AG09319 (cell line): Measurements from ENCODE around the gene SLC35F5.
"Not testable (repeated sequence)": the region's sequence is repeated elsewhere in the genome, so short reads cannot be mapped to it uniquely, and the experiment has no call there.

ENCODE experiments used
- DNase-seq: peaks from one replicate; pipeline ENCODE4 v3.0.0-alpha.2; 2010; ENCODE audit warnings: low read depth; ENCODE audit errors: extremely low read depth
- CTCF ChIP-seq: IDR thresholded peaks from 2 replicates; pipeline ENCODE4 v1.5.1; 2011; ENCODE audit warnings: low read depth, mild to moderate bottlenecking, inconsistent platforms, low read length, moderate library complexity

The SLC35F5 gene

GRCh38 chr2:113676623-113677266 lies 79.7 kb downstream of the SLC35F5 start:
- TF ChIP-seq CTCF, result no peak
- DNase-seq, result no peak

- no peak for DNase-seq
- TF ChIP-seq CTCF, result no peak
Observed at GRCh38 chr2:113675875-113676274, 80.6 kb downstream of the SLC35F5 start.

DNA sequence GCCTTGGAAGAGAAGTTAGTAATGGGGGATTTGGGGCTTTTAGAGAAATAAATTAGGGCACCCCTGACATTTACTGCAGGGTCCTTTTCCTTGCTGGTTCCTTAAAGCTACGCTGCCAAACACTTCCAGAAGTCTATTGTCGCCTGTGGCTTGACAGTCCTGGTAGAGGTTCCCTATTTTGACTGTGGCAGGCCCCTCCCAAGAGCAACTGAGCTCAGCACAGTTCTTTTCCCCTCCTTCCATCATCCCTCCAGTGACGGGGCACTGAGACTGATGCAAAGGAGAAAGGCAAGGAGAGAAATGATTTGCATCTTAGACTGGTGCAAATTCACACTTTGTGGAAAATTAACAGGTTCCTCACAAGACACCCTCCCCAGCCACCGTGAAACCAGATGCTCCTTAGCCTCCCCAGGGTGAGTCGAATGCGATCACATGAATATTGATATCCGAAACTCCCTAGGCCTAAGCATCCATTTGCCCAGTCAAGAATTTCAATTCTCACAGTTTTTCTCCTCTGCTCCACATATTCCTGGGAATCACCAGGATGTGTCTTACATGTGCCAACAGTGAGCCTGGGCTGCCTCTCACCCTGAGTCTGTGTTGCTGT lies 84.0 kb downstream of the SLC35F5 start:
- no peak for TF ChIP-seq CTCF
- no peak for DNase-seq

DNA sequence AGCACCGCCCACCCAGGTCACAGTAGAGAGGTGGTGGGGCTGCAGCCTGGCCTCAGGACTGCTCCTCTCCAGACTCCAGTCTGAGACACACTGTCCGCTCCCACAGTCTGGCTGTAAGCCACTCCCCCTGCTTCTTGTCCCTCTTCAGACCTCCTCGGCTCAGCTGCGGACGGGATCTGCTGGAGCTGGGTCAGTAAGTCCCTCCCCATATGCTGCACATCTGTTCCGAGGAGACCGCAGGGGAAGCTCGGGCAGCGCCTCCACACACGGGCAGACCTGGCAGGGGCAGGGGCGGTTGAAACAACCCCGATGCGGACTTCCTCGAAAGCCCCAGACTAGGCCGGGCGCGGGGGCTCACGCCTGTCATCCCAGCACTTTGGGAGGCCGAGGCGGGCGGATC lies 87.4 kb downstream of the SLC35F5 start:
- DNase-seq, result not testable (repeated sequence)

DNA sequence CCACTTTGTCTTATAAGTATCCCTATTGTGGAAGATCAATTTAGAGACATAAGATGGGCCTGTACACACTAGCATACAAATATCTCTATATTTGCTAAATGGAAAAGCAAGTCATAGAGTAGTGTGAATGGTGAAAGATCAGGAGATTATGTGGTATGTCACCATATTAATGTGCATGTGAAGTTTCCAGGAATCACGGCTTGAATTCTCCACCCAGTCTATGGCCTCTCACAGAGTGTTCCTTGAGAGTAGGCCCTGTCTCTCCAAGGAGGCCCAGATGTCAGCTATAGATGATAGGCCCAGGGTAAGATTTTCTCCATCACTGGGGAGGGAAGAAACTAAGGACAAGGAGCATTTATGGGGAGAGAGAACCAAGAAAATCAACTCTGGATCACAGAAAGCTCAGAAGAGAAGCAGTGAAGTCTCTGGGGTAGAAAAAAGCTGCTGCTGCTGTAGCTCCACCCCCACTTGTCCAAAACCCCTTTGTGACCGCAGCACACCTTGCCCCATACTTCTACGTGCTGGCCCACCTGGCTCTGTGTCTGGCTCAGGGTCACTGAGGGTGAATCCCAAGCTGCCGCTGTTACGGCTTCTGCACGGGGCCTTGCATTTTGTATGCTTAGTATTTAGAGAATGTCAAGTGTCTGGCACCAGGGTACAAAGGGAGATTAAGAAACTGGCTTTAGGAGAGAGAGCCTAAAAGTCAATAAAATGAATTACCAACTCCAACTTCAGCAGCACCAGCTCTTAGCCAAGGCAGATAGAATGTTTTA lies 91.5 kb downstream of the SLC35F5 start:
- not testable (repeated sequence) for DNase-seq

DNA sequence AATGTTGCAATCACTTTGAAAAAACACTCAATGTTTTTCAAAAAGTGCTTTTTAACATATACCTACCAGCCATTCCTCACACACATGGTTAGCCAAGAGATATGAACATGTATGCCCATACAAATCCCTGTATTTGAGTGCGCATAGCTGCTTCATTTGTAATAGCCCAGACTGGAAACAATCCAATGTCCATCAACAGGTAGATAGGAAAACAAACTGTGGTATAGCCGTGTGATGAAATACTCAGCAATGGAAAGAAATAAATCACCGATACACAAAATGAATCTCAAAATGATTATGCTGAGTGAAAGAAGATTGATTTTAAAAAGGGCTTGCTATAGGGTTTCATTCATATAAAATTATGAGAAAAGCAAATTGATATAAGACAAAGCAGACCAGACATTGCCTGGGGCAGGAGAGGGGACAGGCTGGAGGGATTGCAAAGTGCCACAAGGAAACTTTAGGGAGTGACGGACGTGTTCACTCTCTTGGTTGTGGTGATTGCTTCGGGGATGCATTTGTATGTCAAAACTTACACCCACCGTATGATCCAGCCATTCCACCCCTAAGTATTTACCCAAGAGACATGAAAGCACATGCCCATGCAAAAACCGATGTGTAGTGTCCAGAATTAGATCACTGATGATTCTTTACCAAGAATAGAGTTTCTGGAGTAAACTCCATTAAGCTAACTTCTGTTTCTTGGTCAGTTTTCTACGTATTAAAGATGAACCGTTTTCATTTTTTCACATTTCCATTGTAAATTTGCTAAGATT lies 93.0 kb downstream of the SLC35F5 start:
- DNase-seq, result not testable (repeated sequence)
